HepG2 (cell line): ENCODE data around the gene PNPLA1. TPM values are rescaled to one million over a fixed set of nuclear protein-coding genes. Genes with fewer than 3 reads are reported as not detected.

Experiments used
- ATAC-seq: fragments of 200-7000 bp; cut with Tn5 transposase; 3 replicates; pipeline ENCODE4 v1.9.1; 2020; ENCODE audit warnings: mild to moderate bottlenecking, moderate library complexity
- BruUV-seq: library from RNA; stranded (reverse); fragments of 400-500 nt; replicated peaks from 2 replicates; lab custom pipeline; 2021; lab: Mats Ljungman, UMichigan
- CTCF ChIA-PET: fragments of 300-600 bp; formaldehyde crosslinking; extraction: SDS; loops from one replicate; lab custom pipeline; 2021; ENCODE audit warnings: low total read pairs, inconsistent platforms, low intra/inter-chr PET ratio; lab: Yijun Ruan, JAX
- POLR2A ChIA-PET: fragments of 350-600 bp; sonication (Branson Sonifier 250); formaldehyde crosslinking; loops from one replicate; lab custom pipeline; 2020; ENCODE audit warnings: antibody characterized with exemption, inconsistent platforms; lab: Yijun Ruan, JAX
- DNase-seq: peaks from one replicate; pipeline ENCODE4 v3.0.0-alpha.2; 2015; ENCODE audit warnings: low spot score
- FAIRE-seq: peaks from 3 replicates; lab custom pipeline; 2011; peaks lifted over from hg19 to GRCh38; lab: Jason Lieb, UNC
- H2AFZ ChIP-seq: one replicate; pipeline ENCODE4 v1.6.1; 2011; ENCODE audit warnings: low read length, inconsistent platforms
- H3K27ac ChIP-seq: fragments of 300-600 bp; 3 replicates; pipeline ENCODE4 v1.8.0; 2011; ENCODE audit warnings: mixed run types, mild to moderate bottlenecking, mixed read lengths, low read length, inconsistent platforms; ENCODE audit not compliant: insufficient read depth; ENCODE audit errors: extremely low read length
- H3K27me3 ChIP-seq, 2 experiments: fragments of 200-600 bp in 1 of 2; 2 replicates in 1 of 2; 3 replicates in 1 of 2; pipeline versions ENCODE4 v1.6.0 to v1.8.0; 2011; ENCODE audit warnings: low read length in 2 of 2, mild to moderate bottlenecking in 2 of 2, moderate library complexity in 2 of 2, inconsistent platforms in 1 of 2; ENCODE audit not compliant: insufficient read depth in 2 of 2, control insufficient read depth in 1 of 2
- H3K36me3 ChIP-seq, 2 experiments: fragments of 200-600 bp in 1 of 2; replicated peaks in 1 of 2; 2 replicates in 1 of 2; 3 replicates in 1 of 2; pipeline versions ENCODE4 v1.5.1 to v1.8.0; 2011; ENCODE audit warnings: low read length in 2 of 2, inconsistent platforms in 1 of 2; ENCODE audit not compliant: insufficient read depth in 2 of 2, control insufficient read depth in 1 of 2
- H3K4me1 ChIP-seq: 2 replicates; pipeline ENCODE4 v1.5.1; 2012; ENCODE audit warnings: low read length, inconsistent platforms; ENCODE audit not compliant: insufficient read depth
- H3K4me2 ChIP-seq: 2 replicates; pipeline ENCODE4 v1.6.0; 2011; ENCODE audit warnings: low read depth, low read length, inconsistent platforms
- H3K4me3 ChIP-seq, 3 experiments: fragments of 200-600 bp in 1 of 3; sonication (generic), shearing (Covaris generic) in 1 of 3; replicated peaks in 1 of 3; 2 replicates each; pipeline ENCODE4 v1.5.1; 2011 to 2016; ENCODE audit warnings: low read length in 3 of 3, inconsistent platforms in 2 of 3, low read depth in 2 of 3, mild to moderate bottlenecking in 2 of 3, control low read depth in 1 of 3, mixed read lengths in 1 of 3; ENCODE audit not compliant: insufficient read depth in 1 of 3
- H3K79me2 ChIP-seq: one replicate; pipeline ENCODE4 v1.6.1; 2011; ENCODE audit warnings: low read length, inconsistent platforms; ENCODE audit not compliant: insufficient read depth
- H3K9ac ChIP-seq: 2 replicates; pipeline ENCODE4 v1.6.0; 2011; ENCODE audit warnings: mild to moderate bottlenecking, low read depth, low read length, inconsistent platforms; ENCODE audit not compliant: insufficient read depth
- H3K9me3 ChIP-seq: 2 replicates; pipeline ENCODE4 v1.5.1; 2012; ENCODE audit warnings: mild to moderate bottlenecking, low read length
- H4K20me1 ChIP-seq: 2 replicates; pipeline ENCODE4 v1.6.0; 2011; ENCODE audit warnings: inconsistent platforms, mild to moderate bottlenecking, low read length, moderate library complexity; ENCODE audit not compliant: insufficient read depth
- CBX1 ChIP-seq: IDR thresholded peaks from one replicate; pipeline ENCODE4 v1.6.1; 2016; ENCODE audit warnings: antibody characterized with exemption, low read depth
- HMG20A ChIP-seq: IDR thresholded peaks from 2 replicates; pipeline ENCODE4 v1.6.1; 2016; ENCODE audit warnings: borderline replicate concordance
- MIER3 ChIP-seq: IDR thresholded peaks from 2 replicates; pipeline ENCODE4 v1.6.1; 2016; ENCODE audit warnings: missing compliant biosample characterization, borderline replicate concordance
- NFRKB ChIP-seq: fragments of 450-650 bp; IDR thresholded peaks from 2 replicates; pipeline ENCODE4 v1.6.1; 2017
- PAX8 ChIP-seq: sonication (generic); formaldehyde crosslinking; IDR thresholded peaks from 2 replicates; pipeline ENCODE4 v1.8.0; 2022; ENCODE audit warnings: mild to moderate bottlenecking, missing genetic modification reagents, borderline replicate concordance
- RARA ChIP-seq: IDR thresholded peaks from 2 replicates; pipeline ENCODE4 v1.6.1; 2016; ENCODE audit warnings: missing genetic modification reagents, missing compliant biosample characterization
- REPIN1 ChIP-seq: sonication (generic); formaldehyde crosslinking; IDR thresholded peaks from 2 replicates; pipeline ENCODE4 v1.8.0; 2022; ENCODE audit warnings: missing genetic modification reagents, low read depth, mild to moderate bottlenecking, borderline replicate concordance
- SNAPC2 ChIP-seq: sonication (generic); formaldehyde crosslinking; IDR thresholded peaks from 2 replicates; pipeline ENCODE4 v1.8.1; 2022; ENCODE audit warnings: mild to moderate bottlenecking, missing genetic modification reagents
- STAG1 ChIP-seq: sonication (generic); formaldehyde crosslinking; IDR thresholded peaks from 2 replicates; pipeline ENCODE4 v1.4.0; 2020; ENCODE audit warnings: missing genetic modification reagents
- TARDBP ChIP-seq: sonication (generic); formaldehyde crosslinking; IDR thresholded peaks from 2 replicates; pipeline ENCODE4 v1.8.0; 2022; ENCODE audit warnings: mild to moderate bottlenecking, missing genetic modification reagents
- ZNF329 ChIP-seq: sonication (generic); formaldehyde crosslinking; IDR thresholded peaks from 2 replicates; pipeline ENCODE4 v1.9.0; 2021; ENCODE audit warnings: low read depth, mild to moderate bottlenecking, missing genetic modification reagents
- WGBS: methylation state at CpG from one replicate; pipeline ENCODE4 v1.1.6; 2017; ENCODE audit warnings: low lambda C conversion rate; 5-methylcytosine and 5-hydroxymethylcytosine counted together
- in situ Hi-C: cut with HindIII; loops from 2 replicates; pipeline ENCODE4 v1.10.0; 2017; ENCODE audit warnings: low pct_unique_long_range_greater_than_20kb; ENCODE audit not compliant: extremely low pct_ligation_motif_present
- intact Hi-C: fragments of 100-400 bp; cut with micrococcal nuclease; formaldehyde crosslinking; loops from one replicate; pipeline ENCODE4 v1.10.0; 2022; ENCODE audit not compliant: unreplicated experiment
- polyA plus RNA-seq, 8 experiments: library from polyadenylated mRNA; depleted of rRNA in 3 of 8; stranded (reverse) in 7 of 8; unstranded in 1 of 8; fragments of >200 nt; fragmentation: Illumina TruSeq in 4 of 8; extraction: Trizol in 4 of 8; gene quantifications; 2 replicates each; pipeline versions ENCODE4 v1.2.1 to v1.2.3, GENCODE V29; 2011 to 2016; ENCODE audit warnings: low read depth in 4 of 8, missing spikeins in 1 of 8, mixed read lengths in 1 of 8; ENCODE audit not compliant: insufficient read depth in 1 of 8
- total RNA-seq, 5 experiments: library from RNA; depleted of rRNA; stranded (reverse); fragments of >200 nt; fragmentation: Illumina TruSeq; extraction: Trizol; gene quantifications; 2 replicates each; pipeline ENCODE4 v1.2.3, GENCODE V29; 2016; ENCODE audit warnings: low read depth in 1 of 5
- TF ChIP-seq, protein P1 (sequence below): sonication (generic); formaldehyde crosslinking; conservative IDR thresholded peaks from 2 replicates; pipeline ENCODE4 v1.8.0; 2022; ENCODE audit warnings: missing genetic modification reagents
- TF ChIP-seq, protein P2 (sequence below): sonication (generic); formaldehyde crosslinking; IDR thresholded peaks from 2 replicates; pipeline ENCODE4 v1.5.0; 2020; ENCODE audit warnings: mild to moderate bottlenecking, missing genetic modification reagents
- TF ChIP-seq, protein P3 (sequence below): sonication (generic); formaldehyde crosslinking; IDR thresholded peaks from 2 replicates; pipeline ENCODE4 v1.8.0; 2022; ENCODE audit warnings: mild to moderate bottlenecking, missing genetic modification reagents; ENCODE audit not compliant: insufficient replicate concordance

Gene PNPLA1
- total and polyA plus RNA-seq, 2 of the 13 experiments (the other 11 are each of a cell fraction or from before 2014, with no cell fraction given), result not detected

DNA sequence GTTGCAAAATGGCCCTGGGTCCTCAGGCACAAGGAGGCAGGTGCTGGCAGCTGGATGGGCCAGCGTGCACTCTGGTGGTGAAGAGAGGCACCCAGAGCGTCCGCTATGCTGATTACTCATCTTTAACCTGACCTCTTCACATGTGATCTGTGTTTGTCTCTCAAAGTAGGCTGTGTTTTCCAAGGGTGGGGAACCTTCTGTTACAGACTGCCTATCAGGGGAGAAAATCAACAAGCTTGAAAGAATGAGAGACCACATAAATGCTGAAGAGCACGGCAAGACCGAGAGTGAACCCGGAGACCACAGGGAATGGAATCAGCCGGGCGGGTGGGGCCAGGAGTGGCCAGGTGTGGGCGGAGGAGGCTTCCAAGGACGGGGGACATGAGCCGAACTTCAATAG, 50.6 kb downstream of the PNPLA1 start:
- POLR2A ChIA-PET, result interaction anchor here (1.2 kb wide), 1 partner anchor 14 kb away, joined by 4 read pairs; no protein-coding TSS in a partner anchor
- no peaks in the 10 kb centered on the region for H3K9me3 ChIP-seq
- no peak overlapping the region for H2AFZ ChIP-seq
- peak overlapping the region; percentile 26; the same call in 1 of the 2 replicates for H3K4me2 ChIP-seq
- CTCF ChIA-PET, result no interaction called here
- H3K4me1 ChIP-seq, result peaks cover 19% of the 10 kb centered on the region
- BruUV-seq, result no TSS peak
- no peak overlapping the region for H3K4me3 ChIP-seq
- no peak overlapping the region for H3K27ac ChIP-seq
- 3% methylated on average over 11 of the region's 11 CpGs for WGBS
- no peak overlapping the region for H3K9ac ChIP-seq
- peaks cover 3% of the 10 kb centered on the region in 2 experiments; a peak in 4 of 5 replicates for H3K27me3 ChIP-seq
- in situ Hi-C loops, result no loop called here
- H4K20me1 ChIP-seq, result no peaks in the 10 kb centered on the region
- FAIRE-seq, result peak; percentile 49
- no peaks in the 10 kb centered on the region for H3K36me3 ChIP-seq
- peak; percentile 87 for ATAC-seq
- H3K79me2 ChIP-seq, result no peaks in the 10 kb centered on the region
- peak; percentile 76 for DNase-seq
- intact Hi-C loops, result no loop called here
- TF ChIP-seq NFRKB (no peak), RARA (peak; percentile 76), MIER3 (CRISPR knock-in tag) (0 out of 2 replicates have a peak, but pooled peaks have one; percentile 30), HMG20A (CRISPR knock-in tag) (peak; percentile 68; the same call in 1 of the 2 replicates), PAX8 (CRISPR knock-in tag) (no peak), CBX1 (no peak), STAG1 (CRISPR knock-in tag) (peak; percentile 34), TARDBP (CRISPR knock-in tag) (no peak), SNAPC2 (CRISPR knock-in tag) (no peak), ZNF329 (CRISPR knock-in tag) (no peak), REPIN1 (no peak)
- TF ChIP-seq, protein P1, sequence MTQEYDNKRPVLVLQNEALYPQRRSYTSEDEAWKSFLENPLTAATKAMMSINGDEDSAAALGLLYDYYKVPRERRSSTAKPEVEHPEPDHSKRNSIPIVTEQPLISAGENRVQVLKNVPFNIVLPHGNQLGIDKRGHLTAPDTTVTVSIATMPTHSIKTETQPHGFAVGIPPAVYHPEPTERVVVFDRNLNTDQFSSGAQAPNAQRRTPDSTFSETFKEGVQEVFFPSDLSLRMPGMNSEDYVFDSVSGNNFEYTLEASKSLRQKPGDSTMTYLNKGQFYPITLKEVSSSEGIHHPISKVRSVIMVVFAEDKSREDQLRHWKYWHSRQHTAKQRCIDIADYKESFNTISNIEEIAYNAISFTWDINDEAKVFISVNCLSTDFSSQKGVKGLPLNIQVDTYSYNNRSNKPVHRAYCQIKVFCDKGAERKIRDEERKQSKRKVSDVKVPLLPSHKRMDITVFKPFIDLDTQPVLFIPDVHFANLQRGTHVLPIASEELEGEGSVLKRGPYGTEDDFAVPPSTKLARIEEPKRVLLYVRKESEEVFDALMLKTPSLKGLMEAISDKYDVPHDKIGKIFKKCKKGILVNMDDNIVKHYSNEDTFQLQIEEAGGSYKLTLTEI (CRISPR knock-in tag), result no peak
- TF ChIP-seq, protein P2, sequence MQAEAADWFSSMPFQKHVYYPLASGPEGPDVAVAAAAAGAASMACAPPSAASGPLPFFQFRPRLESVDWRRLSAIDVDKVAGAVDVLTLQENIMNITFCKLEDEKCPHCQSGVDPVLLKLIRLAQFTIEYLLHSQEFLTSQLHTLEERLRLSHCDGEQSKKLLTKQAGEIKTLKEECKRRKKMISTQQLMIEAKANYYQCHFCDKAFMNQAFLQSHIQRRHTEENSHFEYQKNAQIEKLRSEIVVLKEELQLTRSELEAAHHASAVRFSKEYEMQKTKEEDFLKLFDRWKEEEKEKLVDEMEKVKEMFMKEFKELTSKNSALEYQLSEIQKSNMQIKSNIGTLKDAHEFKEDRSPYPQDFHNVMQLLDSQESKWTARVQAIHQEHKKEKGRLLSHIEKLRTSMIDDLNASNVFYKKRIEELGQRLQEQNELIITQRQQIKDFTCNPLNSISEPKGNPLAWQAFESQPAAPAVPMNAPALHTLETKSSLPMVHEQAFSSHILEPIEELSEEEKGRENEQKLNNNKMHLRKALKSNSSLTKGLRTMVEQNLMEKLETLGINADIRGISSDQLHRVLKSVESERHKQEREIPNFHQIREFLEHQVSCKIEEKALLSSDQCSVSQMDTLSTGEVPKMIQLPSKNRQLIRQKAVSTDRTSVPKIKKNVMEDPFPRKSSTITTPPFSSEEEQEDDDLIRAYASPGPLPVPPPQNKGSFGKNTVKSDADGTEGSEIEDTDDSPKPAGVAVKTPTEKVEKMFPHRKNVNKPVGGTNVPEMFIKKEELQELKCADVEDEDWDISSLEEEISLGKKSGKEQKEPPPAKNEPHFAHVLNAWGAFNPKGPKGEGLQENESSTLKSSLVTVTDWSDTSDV, result no peak
- TF ChIP-seq, protein P3, sequence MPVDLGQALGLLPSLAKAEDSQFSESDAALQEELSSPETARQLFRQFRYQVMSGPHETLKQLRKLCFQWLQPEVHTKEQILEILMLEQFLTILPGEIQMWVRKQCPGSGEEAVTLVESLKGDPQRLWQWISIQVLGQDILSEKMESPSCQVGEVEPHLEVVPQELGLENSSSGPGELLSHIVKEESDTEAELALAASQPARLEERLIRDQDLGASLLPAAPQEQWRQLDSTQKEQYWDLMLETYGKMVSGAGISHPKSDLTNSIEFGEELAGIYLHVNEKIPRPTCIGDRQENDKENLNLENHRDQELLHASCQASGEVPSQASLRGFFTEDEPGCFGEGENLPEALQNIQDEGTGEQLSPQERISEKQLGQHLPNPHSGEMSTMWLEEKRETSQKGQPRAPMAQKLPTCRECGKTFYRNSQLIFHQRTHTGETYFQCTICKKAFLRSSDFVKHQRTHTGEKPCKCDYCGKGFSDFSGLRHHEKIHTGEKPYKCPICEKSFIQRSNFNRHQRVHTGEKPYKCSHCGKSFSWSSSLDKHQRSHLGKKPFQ (CRISPR knock-in tag), result no peak
